Caco-2 (cell line): ENCODE results near the gene FBN2. TPM values are rescaled to one million over a fixed set of nuclear protein-coding genes. Genes with fewer than 3 reads are reported as not detected.

Experiments used
- BruUV-seq: library from RNA; stranded (reverse); fragments of 400-500 nt; replicated peaks from 2 replicates; lab custom pipeline; 2021; lab: Mats Ljungman, UMichigan
- CTCF ChIA-PET: fragments of 300-600 bp; sonication (Branson Sonifier 250); formaldehyde crosslinking; loops from one replicate; lab custom pipeline; 2022; ENCODE audit warnings: antibody characterized with exemption; lab: Charles Lee
- POLR2A ChIA-PET: fragments of 300-600 bp; sonication (Branson Sonifier 250); formaldehyde crosslinking; loops from one replicate; lab custom pipeline; 2022; ENCODE audit warnings: antibody characterized with exemption; lab: Charles Lee
- DNase-seq, 2 experiments: peaks; one replicate each; pipeline versions ENCODE4 v3.0.0 to v3.0.0-alpha.2; 2020 to 2022
- H3K27me3 ChIP-seq: replicated peaks from 2 replicates; pipeline ENCODE4 v1.6.0; 2011; ENCODE audit warnings: low read length; ENCODE audit not compliant: control insufficient read depth, insufficient read depth
- H3K36me3 ChIP-seq: 2 replicates; pipeline ENCODE4 v1.5.1; 2011; ENCODE audit warnings: low read length; ENCODE audit not compliant: control insufficient read depth, insufficient read depth
- H3K4me1 ChIP-seq: fragments of 250-450 bp; sonication (Bioruptor Pico); 2 replicates; pipeline ENCODE4 v1.5.1; 2020; ENCODE audit warnings: mild to moderate bottlenecking
- H3K4me3 ChIP-seq: 2 replicates; pipeline ENCODE4 v1.5.1; 2011; ENCODE audit warnings: low read depth, mild to moderate bottlenecking, control low read depth, low read length
- H3K9me3 ChIP-seq: fragments of 250-450 bp; sonication (Bioruptor Pico); 2 replicates; pipeline ENCODE4 v1.5.1; 2020; ENCODE audit warnings: mild to moderate bottlenecking, moderate library complexity
- H3K27ac Mint-ChIP-seq: one replicate; pipeline ENCODE4 v1.8.0; 2022; ENCODE audit warnings: mixed read lengths; ENCODE audit not compliant: unreplicated experiment
- H3K27me3 Mint-ChIP-seq: one replicate; pipeline ENCODE4 v1.8.0; 2022; ENCODE audit warnings: mixed read lengths; ENCODE audit not compliant: insufficient read depth, unreplicated experiment
- H3K36me3 Mint-ChIP-seq: one replicate; pipeline ENCODE4 v1.8.0; 2022; ENCODE audit warnings: mild to moderate bottlenecking, mixed read lengths; ENCODE audit not compliant: insufficient read depth, unreplicated experiment
- H3K4me1 Mint-ChIP-seq: one replicate; pipeline ENCODE4 v1.8.0; 2022; ENCODE audit warnings: low read depth, mixed read lengths; ENCODE audit not compliant: unreplicated experiment
- H3K4me3 Mint-ChIP-seq: one replicate; pipeline ENCODE4 v1.8.0; 2022; ENCODE audit warnings: mild to moderate bottlenecking, moderate library complexity, mixed read lengths; ENCODE audit not compliant: unreplicated experiment
- H3K9me3 Mint-ChIP-seq: one replicate; pipeline ENCODE4 v1.8.0; 2022; ENCODE audit warnings: mixed read lengths; ENCODE audit not compliant: unreplicated experiment
- CTCF ChIP-seq, 2 experiments: fragments of 200-600 bp in 1 of 2; IDR thresholded peaks; 1 replicate in 1 of 2; 2 replicates in 1 of 2; pipeline versions ENCODE4 v1.5.1 to v1.8.0; 2011 to 2022; ENCODE audit warnings: antibody characterized with exemption in 1 of 2, control low read depth in 1 of 2, inconsistent platforms in 1 of 2, low read depth in 1 of 2, low read length in 1 of 2, mild to moderate bottlenecking in 1 of 2, moderate library complexity in 1 of 2; ENCODE audit not compliant: insufficient read depth in 1 of 2, severe bottlenecking in 1 of 2, unreplicated experiment in 1 of 2
- intact Hi-C: fragments of 100-400 bp; cut with micrococcal nuclease; formaldehyde crosslinking; loops from one replicate; pipeline ENCODE4 v1.10.0; 2022; ENCODE audit not compliant: unreplicated experiment
- total RNA-seq: library from RNA; stranded (reverse); gene quantifications from 2 replicates; pipeline ENCODE4 v1.2.3, GENCODE V29; 2022

Gene FBN2
- total RNA-seq, 1 experiment from 2014 or later: 0.09 TPM

- POLR2A ChIA-PET: no interaction called here
- H3K9me3 Mint-ChIP-seq: no peaks in the 10 kb centered on the region
- Histone ChIP-seq H3K9me3 (no peaks in the 10 kb centered on the region), H3K4me3 (no peak overlapping the region), H3K36me3 (no peaks in the 10 kb centered on the region), H3K27me3 (no peaks in the 10 kb centered on the region), H3K4me1 (no peaks in the 10 kb centered on the region)
- no peak overlapping the region for H3K4me3 Mint-ChIP-seq
- intact Hi-C loops: no loop called here
- no peaks in the 10 kb centered on the region for H3K27me3 Mint-ChIP-seq
- TF ChIP-seq CTCF (IDR thresholded peaks at IDR 0.05; ENCODE audit: insufficient read depth in 1 of 2, low read depth in 1 of 2, low read length in 1 of 2, severe bottlenecking in 1 of 2, unreplicated experiment in 1 of 2): no peak
- no peaks in the 10 kb centered on the region for H3K36me3 Mint-ChIP-seq
- no peak overlapping the region for H3K27ac Mint-ChIP-seq
- CTCF ChIA-PET: no interaction called here
- BruUV-seq: no TSS peak
- no peak for DNase-seq
- H3K4me1 Mint-ChIP-seq: no peaks in the 10 kb centered on the region
Measured at GRCh38 chr5:128259607-128260021, 278.4 kb downstream of the FBN2 start.

- Histone ChIP-seq H3K4me1 (no peaks in the 10 kb centered on the region), H3K9me3 (no peaks in the 10 kb centered on the region), H3K36me3 (no peaks in the 10 kb centered on the region), H3K27me3 (no peaks in the 10 kb centered on the region), H3K4me3 (no peak overlapping the region)
- H3K36me3 Mint-ChIP-seq: no peaks in the 10 kb centered on the region
- no peaks in the 10 kb centered on the region for H3K4me1 Mint-ChIP-seq
- H3K9me3 Mint-ChIP-seq: no peaks in the 10 kb centered on the region
- no peak for TF ChIP-seq CTCF (IDR thresholded peaks at IDR 0.05; ENCODE audit: insufficient read depth in 1 of 2, low read depth in 1 of 2, low read length in 1 of 2, severe bottlenecking in 1 of 2, unreplicated experiment in 1 of 2)
- no peak for DNase-seq
- no TSS peak for BruUV-seq
- POLR2A ChIA-PET: no interaction called here
- H3K4me3 Mint-ChIP-seq: no peak overlapping the region
- H3K27me3 Mint-ChIP-seq: no peaks in the 10 kb centered on the region
- intact Hi-C loops: no loop called here
- CTCF ChIA-PET: no interaction called here
- H3K27ac Mint-ChIP-seq: no peak overlapping the region
Measured at GRCh38 chr5:128258372-128258771, 279.7 kb downstream of the FBN2 start.

- H3K4me3 Mint-ChIP-seq: no peak overlapping the region
- DNase-seq: no peak
- H3K27me3 Mint-ChIP-seq: no peaks in the 10 kb centered on the region
- no peak for TF ChIP-seq CTCF (IDR thresholded peaks at IDR 0.05; ENCODE audit: insufficient read depth in 1 of 2, low read depth in 1 of 2, low read length in 1 of 2, severe bottlenecking in 1 of 2, unreplicated experiment in 1 of 2)
- intact Hi-C loops: no loop called here
- POLR2A ChIA-PET: no interaction called here
- H3K4me3 ChIP-seq: no peak overlapping the region
- BruUV-seq: no TSS peak
- no peaks in the 10 kb centered on the region for H3K4me1 Mint-ChIP-seq
- no peaks in the 10 kb centered on the region for H3K4me1 ChIP-seq
- H3K36me3 Mint-ChIP-seq: no peaks in the 10 kb centered on the region
- no peaks in the 10 kb centered on the region for H3K27me3 ChIP-seq
- no peak overlapping the region for H3K27ac Mint-ChIP-seq
- H3K9me3 Mint-ChIP-seq: no peaks in the 10 kb centered on the region
- no peaks in the 10 kb centered on the region for H3K9me3 ChIP-seq
- CTCF ChIA-PET: no interaction called here
- no peaks in the 10 kb centered on the region for H3K36me3 ChIP-seq
Measured at GRCh38 chr5:128257076-128257475, 281.0 kb downstream of the FBN2 start.
